ENCODE results near the gene SIRPB2. TPM values are rescaled to one million over a fixed set of nuclear protein-coding genes. Genes with fewer than 3 reads are reported as not detected.

SIRPB2 gene
- total and polyA plus RNA-seq, 12 donors, result 0.23 to 7.3 (median 1.2) TPM

DNA sequence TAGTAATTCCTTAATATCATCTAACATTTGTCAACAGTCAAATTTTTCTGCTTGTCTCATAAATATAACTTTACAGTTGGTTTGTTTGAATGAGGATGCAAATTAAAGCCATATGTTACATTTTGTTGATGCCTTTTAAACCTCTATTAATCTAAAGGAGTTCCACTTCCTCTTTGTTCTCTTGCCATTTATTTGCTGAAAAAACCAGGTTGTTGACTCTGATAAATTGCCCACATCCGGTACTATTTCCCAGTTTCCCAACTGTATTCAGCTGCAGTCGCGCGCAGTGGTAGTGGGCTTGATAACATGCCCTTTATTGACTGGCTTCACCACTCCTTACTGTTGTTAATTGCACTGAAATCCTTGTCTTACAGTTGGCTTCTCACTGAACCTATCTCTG lies 32.8 kb upstream of the SIRPB2 start:
- 52 to 74% methylated on average over 4 of the region's 4 CpGs for WGBS, 2 donors
- TF ChIP-seq, protein P1, sequence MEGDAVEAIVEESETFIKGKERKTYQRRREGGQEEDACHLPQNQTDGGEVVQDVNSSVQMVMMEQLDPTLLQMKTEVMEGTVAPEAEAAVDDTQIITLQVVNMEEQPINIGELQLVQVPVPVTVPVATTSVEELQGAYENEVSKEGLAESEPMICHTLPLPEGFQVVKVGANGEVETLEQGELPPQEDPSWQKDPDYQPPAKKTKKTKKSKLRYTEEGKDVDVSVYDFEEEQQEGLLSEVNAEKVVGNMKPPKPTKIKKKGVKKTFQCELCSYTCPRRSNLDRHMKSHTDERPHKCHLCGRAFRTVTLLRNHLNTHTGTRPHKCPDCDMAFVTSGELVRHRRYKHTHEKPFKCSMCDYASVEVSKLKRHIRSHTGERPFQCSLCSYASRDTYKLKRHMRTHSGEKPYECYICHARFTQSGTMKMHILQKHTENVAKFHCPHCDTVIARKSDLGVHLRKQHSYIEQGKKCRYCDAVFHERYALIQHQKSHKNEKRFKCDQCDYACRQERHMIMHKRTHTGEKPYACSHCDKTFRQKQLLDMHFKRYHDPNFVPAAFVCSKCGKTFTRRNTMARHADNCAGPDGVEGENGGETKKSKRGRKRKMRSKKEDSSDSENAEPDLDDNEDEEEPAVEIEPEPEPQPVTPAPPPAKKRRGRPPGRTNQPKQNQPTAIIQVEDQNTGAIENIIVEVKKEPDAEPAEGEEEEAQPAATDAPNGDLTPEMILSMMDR (IDR thresholded peaks at IDR 0.05), result no peak
- no peak for DNase-seq

DNA sequence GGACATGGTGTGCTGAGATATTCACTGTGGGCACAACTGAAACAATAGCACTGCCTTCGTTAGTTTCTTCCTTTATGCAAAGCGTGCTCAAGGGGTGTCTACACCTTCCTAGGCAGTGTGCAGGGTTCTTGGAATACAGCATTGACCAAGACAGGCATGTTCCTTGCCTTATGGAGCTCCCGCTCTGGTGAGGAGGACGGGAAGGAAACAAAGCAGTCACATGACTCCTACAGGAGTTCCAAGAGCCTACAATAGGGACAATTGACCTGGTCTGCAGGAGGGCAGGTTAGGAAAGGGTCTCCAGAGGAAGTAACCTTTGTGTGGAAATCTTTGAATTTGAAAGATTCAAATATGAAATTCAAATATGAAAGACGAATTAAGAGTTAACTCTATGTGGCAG lies 25.8 kb upstream of the SIRPB2 start:
- no peak for DNase-seq
- Histone ChIP-seq H3K9me3 (peaks cover 0 to 2% (median 0%) of the 10 kb centered on the region in 11 donors), H3K27ac (no peak overlapping the region), H3K36me3 (no peaks in the 10 kb centered on the region), H3K27me3 (peaks cover 0 to 5% (median 4%) of the 10 kb centered on the region in 7 donors), H3K4me3 (no peak overlapping the region), H3K4me1 (no peaks in the 10 kb centered on the region)
- intact Hi-C loops (cut with DNase I), result no loop called here
- 71 to 76% methylated on average over 5 of the region's 5 CpGs for WGBS, 2 donors
- TF ChIP-seq, protein P1 (IDR thresholded peaks at IDR 0.05), result no peak
- ATAC-seq, result no peak

More for the DNA sequence above, 32.8 kb upstream of the SIRPB2 start:
- no peak overlapping the region for H3K27ac ChIP-seq
- no peaks in the 10 kb centered on the region for H3K27me3 ChIP-seq
- H3K4me3 ChIP-seq, result no peak overlapping the region
- ATAC-seq, result no peak
- H3K9me3 ChIP-seq, result peaks cover 0 to 22% (median 0%) of the 10 kb centered on the region in 11 donors
- intact Hi-C loops (cut with DNase I), result no loop called here
- H3K4me1 ChIP-seq, result peaks cover 0 to 21% (median 0%) of the 10 kb centered on the region in 9 donors
- no peaks in the 10 kb centered on the region for H3K36me3 ChIP-seq

DNA sequence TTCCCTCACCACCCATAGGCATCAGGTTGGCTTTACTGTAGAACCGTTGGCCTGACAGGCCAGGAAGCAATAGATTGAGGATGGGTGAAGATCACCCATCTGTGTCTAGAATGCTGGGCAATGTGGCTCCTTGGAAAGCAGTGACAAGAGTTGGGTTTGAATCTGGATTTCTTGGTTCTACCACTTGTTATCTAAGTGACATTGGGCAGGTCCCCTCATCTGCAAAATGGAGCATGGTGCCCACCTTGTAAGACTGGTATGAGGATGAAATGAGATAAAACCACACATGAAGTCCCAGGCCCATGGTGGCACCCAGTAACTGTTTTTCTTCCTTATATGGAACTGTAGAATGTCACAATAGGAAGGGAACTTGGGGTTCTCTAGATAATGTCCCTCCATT lies 22.6 kb upstream of the SIRPB2 start:
- TF ChIP-seq, protein P1 (IDR thresholded peaks at IDR 0.05), result no peak
- intact Hi-C loops (cut with DNase I), result no loop called here
- WGBS, 2 donors, result 67 to 75% methylated on average over 1 of the region's 1 CpG
- H3K9me3 ChIP-seq, result no peaks in the 10 kb centered on the region
- ATAC-seq, result no peak
- H3K36me3 ChIP-seq, result no peaks in the 10 kb centered on the region
- no peak overlapping the region for H3K4me3 ChIP-seq
- H3K4me1 ChIP-seq, result no peaks in the 10 kb centered on the region
- H3K27me3 ChIP-seq, result peaks cover 0 to 5% (median 4%) of the 10 kb centered on the region in 7 donors
- no peak for DNase-seq
- no peak overlapping the region for H3K27ac ChIP-seq

DNA sequence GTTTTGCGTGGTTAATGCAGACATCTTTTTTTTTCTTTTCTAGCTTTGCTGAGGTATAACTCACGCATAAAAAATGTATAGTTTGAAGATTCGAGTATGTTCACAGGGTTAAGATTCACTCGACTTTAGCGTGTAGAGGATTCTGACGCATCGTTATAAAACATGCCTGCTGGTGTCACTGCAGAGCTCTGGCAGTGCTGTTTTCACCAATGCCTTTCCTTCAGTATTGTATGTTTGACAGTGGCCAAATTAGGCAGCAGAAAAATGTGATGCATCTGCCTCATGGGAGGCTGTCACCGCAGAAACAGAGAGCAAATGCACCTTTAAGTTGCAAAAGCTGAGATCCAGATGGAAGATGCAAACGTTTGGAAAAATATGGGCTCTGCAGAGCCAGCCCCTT lies 18.0 kb upstream of the SIRPB2 start:
- TF ChIP-seq, protein P1 (IDR thresholded peaks at IDR 0.05), result peak in 7 of 9 donors; percentile 16 to 46 (median 23)
- Histone ChIP-seq H3K4me1 (no peaks in the 10 kb centered on the region), H3K9me3 (no peaks in the 10 kb centered on the region), H3K27me3 (peaks cover 0 to 15% (median 11%) of the 10 kb centered on the region in 7 donors), H3K36me3 (no peaks in the 10 kb centered on the region), H3K27ac (no peak overlapping the region), H3K4me3 (no peak overlapping the region)
- intact Hi-C loops (cut with DNase I), result loop anchor here in 1 of 10 donors (10.0 kb wide), 1 partner anchor 226 kb away; no protein-coding TSS in a partner anchor
- ATAC-seq, result no peak
- DNase-seq, result no peak
- 26 to 34% methylated on average over 9 of the region's 9 CpGs for WGBS, 2 donors

All from heart right ventricle (tissue), 16 donors.